Spleen (tissue), 11 donors: ENCODE measurements around the gene ATG4D. TPM values are rescaled to one million over a fixed set of nuclear protein-coding genes. Genes with fewer than 3 reads are reported as not detected.

Experiments used
- DNase-seq: peaks from one replicate; pipeline ENCODE4 v3.0.0-alpha.2; 2020
- H3K27ac ChIP-seq, 8 donors: fragments of 200-600 bp; sonication (generic) in 7 of 8; 1 replicate in 4 of 8; 2 replicates in 4 of 8; pipeline versions ENCODE4 v1.5.0 to v1.8.0; 2016 to 2021; ENCODE audit warnings: inconsistent platforms in 4 of 8, mild to moderate bottlenecking in 4 of 8, moderate library complexity in 1 of 8
- H3K27me3 ChIP-seq, 7 donors: fragments of 200-600 bp; sonication (generic) in 6 of 7; replicated peaks in 1 of 7; 1 replicate in 4 of 7; 2 replicates in 3 of 7; pipeline versions ENCODE4 v1.5.0 to v1.8.0; 2016 to 2021; ENCODE audit warnings: inconsistent platforms in 3 of 7, mild to moderate bottlenecking in 1 of 7
- H3K36me3 ChIP-seq, 6 donors: fragments of 200-600 bp; sonication (generic) in 5 of 6; 1 replicate in 4 of 6; 2 replicates in 2 of 6; pipeline versions ENCODE4 v1.5.0 to v1.8.0; 2016 to 2021; ENCODE audit warnings: inconsistent platforms in 2 of 6
- H3K4me1 ChIP-seq, 6 donors: fragments of 200-600 bp; sonication (generic) in 5 of 6; 1 replicate in 3 of 6; 2 replicates in 3 of 6; pipeline versions ENCODE4 v1.5.0 to v1.8.0; 2016 to 2021; ENCODE audit warnings: inconsistent platforms in 3 of 6
- H3K4me3 ChIP-seq, 8 donors: fragments of 200-600 bp; sonication (generic) in 7 of 8; 1 replicate in 4 of 8; 2 replicates in 4 of 8; pipeline versions ENCODE4 v1.5.0 to v1.8.0; 2016 to 2021; ENCODE audit warnings: inconsistent platforms in 4 of 8, mild to moderate bottlenecking in 4 of 8, moderate library complexity in 2 of 8
- H3K9me3 ChIP-seq, 8 donors: fragments of 200-600 bp; sonication (generic) in 7 of 8; 1 replicate in 4 of 8; 2 replicates in 4 of 8; pipeline versions ENCODE4 v1.5.0 to v1.8.0; 2016 to 2021; ENCODE audit warnings: inconsistent platforms in 4 of 8
- CTCF ChIP-seq, 11 experiments: fragments of 200-600 bp in 7 of 11; fragments of 450-650 bp in 4 of 11; sonication (generic) in 4 of 11; IDR thresholded peaks in 8 of 11; conservative IDR thresholded peaks in 3 of 11; 1 replicate in 7 of 11; 2 replicates in 4 of 11; pipeline versions ENCODE4 v1.4.0 to v1.8.0; 2016 to 2021; ENCODE audit warnings: antibody characterized with exemption in 11 of 11, inconsistent platforms in 4 of 11, mild to moderate bottlenecking in 1 of 11
- POLR2A ChIP-seq, 3 donors: fragments of 450-650 bp; IDR thresholded peaks; one replicate each; pipeline ENCODE4 v1.5.1; 2017; ENCODE audit warnings: antibody characterized with exemption in 3 of 3, mild to moderate bottlenecking in 1 of 3
- POLR2AphosphoS5 ChIP-seq, 3 donors: sonication (generic); formaldehyde crosslinking; IDR thresholded peaks; one replicate each; pipeline ENCODE4 v1.5.1; 2017; ENCODE audit warnings: antibody characterized with exemption in 3 of 3
- WGBS, 5 donors: extraction: QIAGEN DNeasy Blood & Tissue Kit in 3 of 5; methylation state at CpG; one replicate each; pipeline versions ENCODE4 v1.1.5 to v1.1.7; 2013 to 2018; 5-methylcytosine and 5-hydroxymethylcytosine counted together
- intact Hi-C: fragments of 100-400 bp; cut with DNase I; formaldehyde crosslinking; loops from one replicate; pipeline ENCODE4 v1.15.0; 2023; ENCODE audit warnings: low total_unique reads
- polyA plus RNA-seq, 3 donors: library from polyadenylated mRNA; stranded (reverse); fragments of 200-250 nt; gene quantifications; one replicate each; pipeline ENCODE4 v1.2.1, GENCODE V29; 2013
- total RNA-seq, 7 donors: library from RNA; depleted of rRNA in 3 of 7; stranded (reverse); fragments of >200 nt in 3 of 7; fragmentation: NEBNext Ultra II Directional in 4 of 7; extraction: Animal tissue kit (Norgen Biotek cat#: 25700) in 4 of 7; gene quantifications; one replicate each; pipeline versions ENCODE4 v1.1.0 to v1.2.1, GENCODE V29; 2016 to 2021
- donor health status: healthy with polysubstance abuse.
- donor health status: DM: no; HTN: no; CAD: no; lungs with moderate emphysema.
- donor health status: DM: no; HTN: no; CAD: no.
- donor health status: Bipolar disorder and iron deficiency.
- donor health status: healthy.
- donor health status: DM: no; HTN: no; CAD: no.
- donor health status: DM: yes; HTN: yes; CAD: no.

ATG4D gene
- total and polyA plus RNA-seq, 10 donors = 18.2 to 40.5 (median 32.1) TPM

GRCh38 chr19:10562609-10563008 is 18.9 kb downstream of the ATG4D start:
- no peak overlapping the region for H3K27ac ChIP-seq

GRCh38 chr19:10565028-10565566 is 21.4 kb downstream of the ATG4D start:
- peaks cover 0 to 48% (median 21%) of the 10 kb centered on the region in 6 donors for H3K36me3 ChIP-seq
- intact Hi-C loops = loop anchor here (5.0 kb wide), 1 partner anchor 63 kb away; the partner anchor contains the start of gene KEAP1

More at GRCh38 chr19:10562609-10563008, 18.9 kb downstream of the ATG4D start:
- H3K4me1 ChIP-seq = peaks cover 21 to 57% (median 29%) of the 10 kb centered on the region in 6 donors
- H3K36me3 ChIP-seq = peaks cover 0 to 73% (median 46%) of the 10 kb centered on the region in 6 donors
- no peaks in the 10 kb centered on the region for H3K9me3 ChIP-seq
- intact Hi-C loops = no loop called here
- no peak overlapping the region for H3K4me3 ChIP-seq
- no peaks in the 10 kb centered on the region for H3K27me3 ChIP-seq
- DNase-seq = no peak
- WGBS, 5 donors = 89 to 94% (median 91%) methylated on average over 5 of the region's 5 CpGs
- TF ChIP-seq POLR2AphosphoS5 (IDR thresholded peaks at IDR 0.05) (no peak), POLR2A (IDR thresholded peaks at IDR 0.05) (no peak), CTCF (IDR thresholded peaks at IDR 0.05 in 8 of 11, conservative IDR thresholded peaks at IDR 0.05 in 3 of 11) (no peak)

GRCh38 chr19:10565567-10566407 is 22.1 kb downstream of the ATG4D start, which contains the start of gene KRI1:
TSS of gene KRI1 (minus strand) at chr19:10566010. CDS start at chr19:10565999, 11 bp downstream.
- intact Hi-C loops = loop anchor here (5.0 kb wide), 1 partner anchor 63 kb away; the partner anchor contains the start of gene KEAP1
- DNase-seq = peak; percentile 100
- peak in 2 of 3 donors; percentile 40 to 56 for TF ChIP-seq POLR2A (IDR thresholded peaks at IDR 0.05)
- peak; percentile 18 to 72 (median 61) for TF ChIP-seq CTCF (IDR thresholded peaks at IDR 0.05 in 8 of 11, conservative IDR thresholded peaks at IDR 0.05 in 3 of 11)
- peak; percentile 96 to 97 (median 96) for TF ChIP-seq POLR2AphosphoS5 (IDR thresholded peaks at IDR 0.05)
- H3K36me3 ChIP-seq = peaks cover 0 to 41% (median 14%) of the 10 kb centered on the region in 6 donors
- 0 to 1% (median 1%) methylated on average over 41 to 94 of the region's 94 CpGs for WGBS, 5 donors
- H3K9me3 ChIP-seq = no peaks in the 10 kb centered on the region
- H3K27ac ChIP-seq = peak within 1 kb of the TSS; percentile 69 to 98 (median 94)
- peaks cover 28 to 76% (median 47%) of the 10 kb centered on the region in 6 donors for H3K4me1 ChIP-seq
- H3K27me3 ChIP-seq = no peaks in the 10 kb centered on the region
- H3K4me3 ChIP-seq = peak within 1 kb of the TSS; percentile 77 to 98 (median 89)

More at GRCh38 chr19:10565028-10565566, 21.4 kb downstream of the ATG4D start:
- DNase-seq = no peak
- Histone ChIP-seq H3K27me3 (no peaks in the 10 kb centered on the region), H3K4me1 (peaks cover 28 to 76% (median 47%) of the 10 kb centered on the region in 6 donors), H3K27ac (peak overlapping the region; percentile 50 to 98 (median 94)), H3K4me3 (peak overlapping the region; percentile 77 to 98 (median 89)), H3K9me3 (no peaks in the 10 kb centered on the region)
- TF ChIP-seq POLR2AphosphoS5 (IDR thresholded peaks at IDR 0.05) (no peak), CTCF (IDR thresholded peaks at IDR 0.05 in 8 of 11, conservative IDR thresholded peaks at IDR 0.05 in 3 of 11) (no peak), POLR2A (IDR thresholded peaks at IDR 0.05) (no peak)
- 10 to 17% (median 16%) methylated on average over 10 of the region's 10 CpGs for WGBS, 5 donors

- peaks cover 28 to 76% (median 47%) of the 10 kb centered on the region in 6 donors for H3K4me1 ChIP-seq
Measured at GRCh38 chr19:10566408-10566657, 22.6 kb downstream of the ATG4D start.

More at GRCh38 chr19:10566408-10566657, 22.6 kb downstream of the ATG4D start:
- no peak for DNase-seq
- H3K27ac ChIP-seq = peak overlapping the region; percentile 69 to 98 (median 94)
- TF ChIP-seq CTCF (IDR thresholded peaks at IDR 0.05 in 8 of 11, conservative IDR thresholded peaks at IDR 0.05 in 3 of 11) (no peak), POLR2AphosphoS5 (IDR thresholded peaks at IDR 0.05) (no peak)
- peak overlapping the region; percentile 8 to 98 (median 89) for H3K4me3 ChIP-seq
- peaks cover 0 to 36% (median 9%) of the 10 kb centered on the region in 6 donors for H3K36me3 ChIP-seq
- WGBS, 5 donors = 0 to 1% (median 0%) methylated on average over 4 of the region's 4 CpGs
- intact Hi-C loops = loop anchor here (5.0 kb wide), 1 partner anchor 64 kb away; the partner anchor contains the start of gene KEAP1
- no peaks in the 10 kb centered on the region for H3K9me3 ChIP-seq
- no peaks in the 10 kb centered on the region for H3K27me3 ChIP-seq
